ENCODE results near the gene PLA2G4D. TPM values are rescaled to one million over a fixed set of nuclear protein-coding genes. Genes with fewer than 3 reads are reported as not detected.

Gene PLA2G4D
- total RNA-seq, 6 experiments from 2014 or later = not detected

- TF ChIP-seq, protein P1, sequence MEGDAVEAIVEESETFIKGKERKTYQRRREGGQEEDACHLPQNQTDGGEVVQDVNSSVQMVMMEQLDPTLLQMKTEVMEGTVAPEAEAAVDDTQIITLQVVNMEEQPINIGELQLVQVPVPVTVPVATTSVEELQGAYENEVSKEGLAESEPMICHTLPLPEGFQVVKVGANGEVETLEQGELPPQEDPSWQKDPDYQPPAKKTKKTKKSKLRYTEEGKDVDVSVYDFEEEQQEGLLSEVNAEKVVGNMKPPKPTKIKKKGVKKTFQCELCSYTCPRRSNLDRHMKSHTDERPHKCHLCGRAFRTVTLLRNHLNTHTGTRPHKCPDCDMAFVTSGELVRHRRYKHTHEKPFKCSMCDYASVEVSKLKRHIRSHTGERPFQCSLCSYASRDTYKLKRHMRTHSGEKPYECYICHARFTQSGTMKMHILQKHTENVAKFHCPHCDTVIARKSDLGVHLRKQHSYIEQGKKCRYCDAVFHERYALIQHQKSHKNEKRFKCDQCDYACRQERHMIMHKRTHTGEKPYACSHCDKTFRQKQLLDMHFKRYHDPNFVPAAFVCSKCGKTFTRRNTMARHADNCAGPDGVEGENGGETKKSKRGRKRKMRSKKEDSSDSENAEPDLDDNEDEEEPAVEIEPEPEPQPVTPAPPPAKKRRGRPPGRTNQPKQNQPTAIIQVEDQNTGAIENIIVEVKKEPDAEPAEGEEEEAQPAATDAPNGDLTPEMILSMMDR (IDR thresholded peaks at IDR 0.05) = no peak
- H3K27me3 Mint-ChIP-seq (ENCODE audit: insufficient read depth) = peaks cover 25% of the 10 kb centered on the region
- no peak overlapping the region for H3K4me3 Mint-ChIP-seq
- H3K36me3 Mint-ChIP-seq (ENCODE audit: low read depth) = no peaks in the 10 kb centered on the region
- no peak for DNase-seq
- no peaks in the 10 kb centered on the region for H3K4me1 Mint-ChIP-seq (ENCODE audit: low read depth)
- no peak overlapping the region for H3K27ac Mint-ChIP-seq
- no peaks in the 10 kb centered on the region for H3K9me3 Mint-ChIP-seq
Measured at GRCh38 chr15:42073418-42073817, 20.9 kb downstream of the PLA2G4D start.

- TF ChIP-seq, protein P1 (IDR thresholded peaks at IDR 0.05) = no peak
- H3K27ac Mint-ChIP-seq = no peak overlapping the region
- no peak overlapping the region for H3K4me3 Mint-ChIP-seq
- H3K36me3 Mint-ChIP-seq (ENCODE audit: low read depth) = no peaks in the 10 kb centered on the region
- no peaks in the 10 kb centered on the region for H3K4me1 Mint-ChIP-seq (ENCODE audit: low read depth)
- no peak for DNase-seq
- H3K27me3 Mint-ChIP-seq (ENCODE audit: insufficient read depth) = peaks cover 17% of the 10 kb centered on the region
- peaks cover 4% of the 10 kb centered on the region; the same call in 1 of the 2 replicates for H3K9me3 Mint-ChIP-seq
Measured at GRCh38 chr15:42072141-42072685, 22.1 kb downstream of the PLA2G4D start.

DNA sequence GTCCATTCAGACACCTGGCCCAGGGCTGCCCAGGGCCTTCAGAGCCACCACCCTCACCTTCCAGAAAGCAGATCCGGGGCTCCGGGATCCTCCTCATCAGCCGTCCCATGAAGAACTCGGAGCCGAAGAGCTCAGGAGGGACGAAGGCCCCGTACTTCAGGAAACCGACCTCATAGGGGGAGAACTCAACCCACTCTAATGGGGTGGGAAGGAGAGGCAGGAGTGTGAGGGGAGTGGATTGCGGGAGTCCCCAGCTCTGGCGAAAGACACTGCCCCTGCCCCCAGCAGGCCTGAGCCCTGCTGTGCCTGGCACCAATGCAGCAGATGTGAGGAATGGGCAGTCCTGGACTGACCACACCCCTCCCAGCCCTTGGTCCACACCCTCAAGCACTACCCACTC lies 22.6 kb downstream of the PLA2G4D start:
- Mint-ChIP-seq H3K36me3 (ENCODE audit: low read depth) (peaks cover 3% of the 10 kb centered on the region; the same call in 1 of the 2 replicates), H3K27ac (no peak overlapping the region), H3K9me3 (peaks cover 4% of the 10 kb centered on the region; the same call in 1 of the 2 replicates), H3K4me3 (no peak overlapping the region), H3K4me1 (ENCODE audit: low read depth) (peaks cover 2% of the 10 kb centered on the region), H3K27me3 (ENCODE audit: insufficient read depth) (peaks cover 18% of the 10 kb centered on the region)
- TF ChIP-seq, protein P1 (IDR thresholded peaks at IDR 0.05) = no peak
- no peak for DNase-seq

DNA sequence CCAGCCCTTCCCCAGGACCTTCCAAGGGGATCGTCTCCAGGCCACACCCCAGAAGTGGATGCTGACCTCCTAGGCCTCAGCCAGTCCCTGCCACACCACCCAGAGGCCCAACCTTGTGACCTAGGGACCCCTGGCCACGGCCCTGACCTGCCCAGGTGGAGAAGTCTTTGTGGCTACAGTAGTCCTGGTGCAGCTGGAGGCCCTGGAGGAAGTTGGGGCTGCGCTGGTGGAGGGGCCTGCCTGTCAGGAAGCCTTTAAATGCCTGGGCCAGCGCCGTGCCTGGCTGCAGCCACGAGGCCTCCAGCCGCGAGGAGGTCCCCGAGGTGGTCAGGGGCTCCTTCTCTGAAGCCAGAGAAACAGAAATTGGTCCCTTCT lies 23.4 kb downstream of the PLA2G4D start:
- Mint-ChIP-seq H3K4me1 (ENCODE audit: low read depth) (peaks cover 9% of the 10 kb centered on the region), H3K4me3 (no peak overlapping the region), H3K27ac (no peak overlapping the region), H3K36me3 (ENCODE audit: low read depth) (peaks cover 5% of the 10 kb centered on the region; the same call in 1 of the 2 replicates), H3K27me3 (ENCODE audit: insufficient read depth) (peaks cover 22% of the 10 kb centered on the region), H3K9me3 (peaks cover 4% of the 10 kb centered on the region; the same call in 1 of the 2 replicates)
- DNase-seq = no peak
- TF ChIP-seq, protein P1 (IDR thresholded peaks at IDR 0.05) = no peak

DNA sequence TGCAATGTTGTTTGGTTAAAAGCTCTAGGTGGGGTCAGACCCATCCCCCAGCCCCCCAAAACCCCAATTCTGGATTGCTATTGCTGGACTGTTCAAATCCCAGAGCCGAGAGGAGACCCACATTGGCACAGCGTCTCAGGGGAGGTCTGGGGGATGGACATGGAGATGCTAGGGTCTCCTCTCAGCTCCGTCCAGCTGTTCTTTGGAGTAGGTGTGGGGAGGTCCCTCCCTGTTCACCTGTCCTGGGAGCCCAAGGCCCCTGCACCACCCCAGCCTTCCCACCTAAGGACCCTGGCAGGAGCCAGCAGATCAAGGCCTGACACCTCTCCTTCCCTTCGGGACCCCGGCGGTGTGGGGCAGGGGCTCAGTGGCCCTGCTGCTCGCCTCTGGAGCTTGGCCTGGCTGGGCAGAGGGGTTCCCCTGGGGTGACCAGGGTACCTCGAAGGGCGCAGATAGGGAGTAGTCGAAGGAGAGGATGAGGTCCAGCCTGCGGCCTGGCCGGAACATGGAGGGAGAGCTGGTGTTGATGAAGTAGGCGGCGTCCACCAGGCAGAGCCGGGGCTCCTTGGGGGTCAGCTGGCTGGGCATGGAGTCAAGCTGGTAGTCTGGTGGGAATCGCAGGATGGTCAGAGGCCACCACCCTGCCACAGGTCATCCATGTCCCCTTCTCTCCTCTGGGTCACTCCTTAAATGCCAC lies 23.9 kb downstream of the PLA2G4D start:
- H3K36me3 Mint-ChIP-seq (ENCODE audit: low read depth) = peaks cover 5% of the 10 kb centered on the region; the same call in 1 of the 2 replicates
- TF ChIP-seq, protein P1 (IDR thresholded peaks at IDR 0.05) = no peak
- H3K4me3 Mint-ChIP-seq = no peak overlapping the region
- H3K4me1 Mint-ChIP-seq (ENCODE audit: low read depth) = peaks cover 15% of the 10 kb centered on the region
- DNase-seq = no peak
- H3K27ac Mint-ChIP-seq = no peak overlapping the region
- H3K27me3 Mint-ChIP-seq (ENCODE audit: insufficient read depth) = peaks cover 26% of the 10 kb centered on the region
- peaks cover 4% of the 10 kb centered on the region; the same call in 1 of the 2 replicates for H3K9me3 Mint-ChIP-seq
